GM19023 (cell line): ENCODE results near the gene PDE7B.

ENCODE experiments used
- ATAC-seq: cut with Tn5 transposase; IDR thresholded peaks from one replicate; pipeline ENCODE4 v1.9.1; 2021; ENCODE audit warnings: mild to moderate bottlenecking, moderate library complexity; ENCODE audit not compliant: unreplicated experiment

The PDE7B gene

DNA sequence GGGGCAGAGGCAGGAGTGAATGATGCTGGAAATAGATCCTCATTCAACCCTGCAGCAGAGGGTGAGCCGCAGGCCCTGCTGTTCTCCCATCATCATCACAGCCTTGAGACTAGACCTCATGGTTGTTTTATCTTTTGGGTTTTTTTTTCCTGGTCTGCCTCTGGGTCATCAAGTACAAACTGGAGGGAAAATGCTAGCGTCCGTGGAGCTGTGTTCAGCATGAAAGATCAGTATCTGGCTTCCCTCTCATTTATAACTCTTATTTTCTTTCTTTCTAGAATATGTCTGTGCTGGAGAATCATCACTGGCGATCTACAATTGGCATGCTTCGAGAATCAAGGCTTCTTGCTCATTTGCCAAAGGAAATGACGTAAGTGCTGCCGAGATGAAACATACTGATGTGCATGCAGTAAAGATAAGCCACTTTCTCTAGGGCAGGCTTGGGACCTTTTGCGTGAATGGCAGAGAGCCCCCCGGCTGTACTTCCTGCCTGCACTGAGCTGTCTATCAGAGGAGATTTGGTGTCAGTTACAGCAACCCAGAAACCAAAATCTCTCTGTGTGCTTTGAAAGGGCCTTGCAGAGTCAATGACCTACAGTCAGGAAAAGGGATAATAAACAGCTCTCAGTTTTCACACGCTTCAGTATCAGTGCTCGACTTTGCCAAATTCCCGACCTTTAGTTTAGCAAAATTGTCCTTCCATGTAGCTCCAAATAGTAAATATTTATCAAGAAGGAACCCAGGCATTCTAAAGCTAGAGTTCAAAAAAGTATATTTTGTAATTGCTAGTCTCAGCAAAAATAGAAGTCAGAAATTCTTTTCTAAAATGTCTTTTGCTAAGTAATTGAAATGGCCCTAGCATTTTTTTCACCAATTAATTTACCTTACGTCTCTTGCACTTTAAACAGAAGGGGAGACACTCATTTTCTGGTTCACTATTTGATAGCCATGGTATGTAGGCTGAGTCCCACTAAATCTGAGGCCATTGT is 322.3 kb downstream of the PDE7B start:
- ATAC-seq = no peak

- no peak for ATAC-seq
Observed at GRCh38 chr6:136174510-136174909, 323.0 kb downstream of the PDE7B start.

- no peak for ATAC-seq
Observed at GRCh38 chr6:136175873-136176272, 324.4 kb downstream of the PDE7B start.

DNA sequence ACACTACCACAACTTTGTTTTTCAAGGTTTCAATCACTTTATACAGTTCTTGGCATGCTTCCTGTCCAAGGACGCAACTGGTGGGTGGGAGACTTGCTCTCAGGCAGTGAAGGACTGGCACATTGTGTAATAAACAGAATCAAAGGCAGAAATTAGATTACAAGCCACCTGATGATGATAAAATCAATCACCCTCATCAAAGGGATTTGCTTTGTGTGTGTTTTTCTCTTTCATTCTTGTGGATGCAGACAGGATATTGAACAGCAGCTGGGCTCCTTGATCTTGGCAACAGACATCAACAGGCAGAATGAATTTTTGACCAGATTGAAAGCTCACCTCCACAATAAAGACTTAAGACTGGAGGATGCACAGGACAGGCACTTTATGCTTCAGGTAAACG is 327.2 kb downstream of the PDE7B start:
- no peak for ATAC-seq

- ATAC-seq = no peak
Observed at GRCh38 chr6:136180704-136181511, 329.4 kb downstream of the PDE7B start.

DNA sequence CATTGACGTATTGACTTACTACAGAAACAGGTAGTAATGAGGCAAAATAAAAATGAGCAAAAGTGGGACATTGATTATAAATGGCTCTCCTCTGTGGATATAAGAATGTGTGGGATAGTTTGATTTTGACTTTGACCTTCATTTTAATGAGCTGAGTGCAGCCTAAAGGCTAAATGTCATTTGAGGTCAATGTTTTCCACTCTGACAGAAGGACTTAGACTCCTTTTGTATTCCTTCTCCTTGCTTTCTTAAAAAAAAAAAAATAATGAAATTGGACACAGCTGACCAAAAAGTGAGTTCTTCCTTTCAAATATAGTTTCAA is 330.0 kb downstream of the PDE7B start:
- no peak for ATAC-seq

DNA sequence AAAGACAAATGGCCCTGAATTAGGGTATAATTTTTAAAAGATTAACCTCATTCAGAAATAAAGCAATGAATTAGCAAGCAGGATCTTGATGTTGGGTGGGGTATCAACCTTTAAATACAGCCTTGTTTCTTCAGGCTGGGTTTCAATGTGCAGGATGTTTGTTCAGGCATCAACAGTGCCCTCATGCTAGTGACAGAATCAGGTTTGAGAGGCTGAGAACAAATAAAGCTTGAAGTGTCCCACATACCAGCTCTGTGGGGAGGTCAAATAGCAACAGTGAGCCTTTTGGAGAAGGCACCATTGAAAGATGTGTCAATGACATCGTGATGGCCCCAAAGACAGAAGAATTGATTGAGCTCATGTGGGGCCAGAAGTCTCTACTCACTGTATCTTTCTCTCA is 330.4 kb downstream of the PDE7B start:
- ATAC-seq = no peak

GRCh38 chr6:136184738-136185137 is 333.2 kb downstream of the PDE7B start:
- no peak for ATAC-seq

DNA sequence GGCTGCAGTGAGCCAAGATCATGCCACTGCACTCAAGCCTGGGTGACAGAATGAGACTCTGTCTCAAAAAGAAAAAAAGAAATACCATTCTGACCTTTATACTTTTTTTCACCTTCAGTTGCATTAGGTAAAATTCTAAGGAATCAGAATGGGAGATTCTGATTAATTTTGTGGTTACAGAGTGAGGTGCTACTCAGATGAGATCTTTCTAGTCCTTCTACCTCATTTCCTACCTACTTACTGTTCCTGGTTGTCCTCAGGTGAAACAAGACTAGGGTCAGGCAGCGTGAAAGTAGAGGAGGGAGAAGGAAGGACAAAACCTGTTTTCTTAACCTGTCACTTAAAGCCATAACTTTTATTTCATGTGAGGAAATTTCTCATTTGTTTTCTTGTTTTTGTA is 334.9 kb downstream of the PDE7B start:
- ATAC-seq = no peak

DNA sequence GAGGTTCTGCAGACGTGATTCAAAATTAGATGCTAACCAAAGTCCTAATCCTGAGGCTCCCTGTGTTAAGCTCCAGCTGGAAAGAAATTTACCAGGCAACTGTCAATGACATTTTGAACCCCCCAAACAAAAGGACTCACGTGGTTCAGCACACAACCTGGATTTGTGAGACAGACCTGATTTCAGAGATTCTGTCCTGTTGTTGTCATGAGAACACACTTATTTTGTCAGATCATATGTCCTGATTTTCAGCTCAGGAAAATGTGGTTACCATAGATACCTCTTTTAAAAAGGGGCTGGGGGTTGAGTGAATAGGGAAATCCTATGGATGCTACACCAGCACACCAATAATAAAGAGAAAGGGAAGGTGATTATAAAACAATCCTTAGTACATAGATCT is 337.0 kb downstream of the PDE7B start:
- ATAC-seq = no peak

DNA sequence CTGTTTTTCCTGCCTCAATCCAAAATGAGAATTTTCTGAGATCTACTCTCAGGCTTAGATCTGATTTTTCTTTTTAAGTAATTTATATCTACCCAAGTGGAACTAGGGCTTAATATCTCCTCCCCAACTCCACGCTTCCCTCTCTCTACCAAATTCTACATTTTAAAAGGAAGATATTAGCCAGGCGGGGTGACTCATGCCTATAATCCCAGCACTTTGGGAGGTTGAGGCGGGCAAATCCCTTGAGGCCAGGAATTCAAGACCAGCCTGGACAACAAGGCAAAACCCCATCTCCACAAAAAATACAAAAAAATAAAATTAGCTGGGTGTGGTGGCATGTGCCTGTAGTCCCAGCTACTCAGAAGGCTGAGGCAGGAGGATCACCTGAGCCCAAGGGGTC is 337.6 kb downstream of the PDE7B start:
- ATAC-seq = no peak

GRCh38 chr6:136191606-136192312 is 340.3 kb downstream of the PDE7B start:
- no peak for ATAC-seq

- no peak for ATAC-seq
Observed at GRCh38 chr6:136192902-136193301, 341.4 kb downstream of the PDE7B start.

- no peak for ATAC-seq
Observed at GRCh38 chr6:136201732-136202131, 350.2 kb downstream of the PDE7B start.

- ATAC-seq = no peak
Observed at GRCh38 chr6:136208783-136209182, 357.3 kb downstream of the PDE7B start.

GRCh38 chr6:136209496-136209895 is 358.0 kb downstream of the PDE7B start:
- ATAC-seq = no peak

- no peak for ATAC-seq
Observed at GRCh38 chr6:136210398-136211165, 359.1 kb downstream of the PDE7B start.

- no peak for ATAC-seq
Observed at GRCh38 chr6:136212608-136213007, 361.1 kb downstream of the PDE7B start.

DNA sequence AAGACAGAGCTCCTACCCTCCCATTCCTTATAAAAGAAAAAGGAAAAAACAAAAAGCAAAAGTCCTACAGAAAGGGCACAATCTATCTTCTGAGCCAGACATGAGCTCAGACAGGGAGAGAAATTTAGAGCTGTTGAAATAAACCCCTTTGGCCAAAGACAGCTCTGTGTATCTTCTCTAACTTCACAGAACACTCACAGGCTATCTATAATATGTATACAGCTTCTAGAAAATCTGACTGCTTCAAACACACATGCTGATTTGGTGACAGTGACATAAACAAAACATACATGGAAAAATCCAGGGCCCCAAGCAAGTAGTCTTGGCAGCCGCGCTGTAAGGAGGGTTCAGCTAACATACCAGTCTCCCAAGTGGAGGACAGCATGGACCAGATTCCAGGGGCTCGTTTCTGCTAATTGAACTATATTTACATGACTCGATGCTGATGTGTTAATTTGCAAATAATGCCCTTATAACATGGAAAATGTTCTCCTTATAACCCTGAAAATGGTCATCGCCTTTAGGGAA is 361.6 kb downstream of the PDE7B start:
- ATAC-seq = no peak

GRCh38 chr6:136213853-136214252 is 362.4 kb downstream of the PDE7B start:
- no peak for ATAC-seq
